ENCODE measurements around the gene PPARD.

The PPARD gene

GRCh38 chr6:35469751-35470662, 127.6 kb downstream of the PPARD start:
- DNase-seq (ENCODE audit: low spot score), result no peak

- DNase-seq (ENCODE audit: low spot score), result no peak
Measured at GRCh38 chr6:35470663-35471120, 128.3 kb downstream of the PPARD start.

- no peak for DNase-seq (ENCODE audit: low spot score)
Measured at GRCh38 chr6:35471836-35472345, 129.5 kb downstream of the PPARD start.

- no peak for DNase-seq (ENCODE audit: low spot score)
Measured at GRCh38 chr6:35473075-35473849, 130.9 kb downstream of the PPARD start.

- no peak for DNase-seq (ENCODE audit: low spot score)
Measured at GRCh38 chr6:35473850-35474130, 131.4 kb downstream of the PPARD start.

GRCh38 chr6:35474131-35474941, 132.0 kb downstream of the PPARD start:
- no peak for DNase-seq (ENCODE audit: low spot score)

GRCh38 chr6:35474942-35475570, 132.7 kb downstream of the PPARD start:
- no peak for DNase-seq (ENCODE audit: low spot score)

- DNase-seq (ENCODE audit: low spot score), result no peak
Measured at GRCh38 chr6:35475573-35475972, 133.2 kb downstream of the PPARD start.

- no peak for DNase-seq (ENCODE audit: low spot score)
Measured at GRCh38 chr6:35476004-35476403, 133.6 kb downstream of the PPARD start.

GRCh38 chr6:35477028-35477427, 134.7 kb downstream of the PPARD start:
- DNase-seq (ENCODE audit: low spot score), result no peak

Measured in kidney capillary endothelial cell (primary cell).